K562 (cell line): ENCODE data around the gene OR2H2. TPM values are rescaled to one million over a fixed set of nuclear protein-coding genes. Genes with fewer than 3 reads are reported as not detected.

Experiments
- BDP1 ChIP-seq: IDR thresholded peaks from 3 replicates; pipeline ENCODE4 v1.6.1; 2011; ENCODE audit not compliant: insufficient read length, insufficient read depth
- CC2D1A ChIP-seq: fragments of 450-650 bp; IDR thresholded peaks from 2 replicates; pipeline ENCODE4 v1.6.1; 2017; ENCODE audit warnings: mild to moderate bottlenecking
- DIDO1 ChIP-seq: fragments of 450-650 bp; IDR thresholded peaks from 2 replicates; pipeline ENCODE4 v1.6.1; 2016; ENCODE audit warnings: low read depth, missing biosample characterization, missing genetic modification characterization
- DPF2 ChIP-seq: fragments of 450-650 bp; IDR thresholded peaks from 2 replicates; pipeline ENCODE4 v1.6.1; 2016
- ERF ChIP-seq: fragments of 450-650 bp; formaldehyde crosslinking; IDR thresholded peaks from 2 replicates; pipeline ENCODE4 v1.4.0; 2020; ENCODE audit warnings: mild to moderate bottlenecking, mixed read lengths
- GABPB2 ChIP-seq: fragments of 250-450 bp; sonication (Bioruptor Pico); conservative IDR thresholded peaks from 2 replicates; pipeline ENCODE4 v1.5.1; 2021; ENCODE audit warnings: mild to moderate bottlenecking
- HDAC2 ChIP-seq: fragments of 450-650 bp; IDR thresholded peaks from 2 replicates; pipeline ENCODE4 v1.6.1; 2016; ENCODE audit warnings: mild to moderate bottlenecking
- HDAC6 ChIP-seq: IDR thresholded peaks from 2 replicates; pipeline ENCODE4 v1.6.1; 2012; ENCODE audit warnings: low read depth, mild to moderate bottlenecking, control low read depth, inconsistent platforms, low read length, moderate library complexity
- HNRNPK ChIP-seq: fragments of 200-400 bp; formaldehyde crosslinking; IDR thresholded peaks from one replicate; pipeline ENCODE4 v1.6.1; 2018; ENCODE audit warnings: mild to moderate bottlenecking, low read depth, low read length; ENCODE audit not compliant: poor library complexity, severe bottlenecking
- MXI1 ChIP-seq: IDR thresholded peaks from 2 replicates; pipeline ENCODE4 v1.6.1; 2011; ENCODE audit warnings: low read depth, mild to moderate bottlenecking, improper control_type of control experiment, low read length
- POLR2A ChIP-seq: fragments of 450-650 bp; conservative IDR thresholded peaks from 2 replicates; pipeline ENCODE4 v1.6.1; 2016
- RUNX1 ChIP-seq: sonication (generic); IDR thresholded peaks from 2 replicates; pipeline ENCODE4 v1.6.1; 2016; ENCODE audit warnings: antibody characterized with exemption, low read depth
- SIN3A ChIP-seq, 2 experiments: fragments of 150-350 bp in 1 of 2; IDR thresholded peaks; 2 replicates each; pipeline ENCODE4 v1.6.1; 2011 to 2016; ENCODE audit warnings: borderline replicate concordance in 2 of 2, low read depth in 2 of 2, low read length in 2 of 2, mild to moderate bottlenecking in 2 of 2, moderate library complexity in 2 of 2; ENCODE audit not compliant: control insufficient read depth in 1 of 2
- TSC22D4 ChIP-seq: fragments of 450-650 bp; IDR thresholded peaks from 2 replicates; pipeline ENCODE4 v1.6.1; 2016; ENCODE audit warnings: missing genetic modification characterization, missing biosample characterization, control low read depth
- ZEB2 ChIP-seq: fragments of 450-650 bp; IDR thresholded peaks from 2 replicates; pipeline ENCODE4 v1.6.1; 2016
- ZNF23 ChIP-seq: fragments of 250-450 bp; sonication (Bioruptor Pico); IDR thresholded peaks from 2 replicates; pipeline ENCODE4 v1.4.0; 2020; ENCODE audit warnings: mild to moderate bottlenecking
- ZNF253 ChIP-seq: fragments of 250-450 bp; sonication (Bioruptor Pico); conservative IDR thresholded peaks from 2 replicates; pipeline ENCODE4 v1.6.1; 2021; ENCODE audit warnings: mild to moderate bottlenecking
- ZNF263 ChIP-seq: sonication (generic); formaldehyde crosslinking; IDR thresholded peaks from 2 replicates; pipeline ENCODE4 v1.8.0; 2022; ENCODE audit warnings: mild to moderate bottlenecking, missing genetic modification reagents, borderline replicate concordance
- ZNF75A ChIP-seq: fragments of 450-650 bp; formaldehyde crosslinking; IDR thresholded peaks from 2 replicates; pipeline ENCODE4 v1.4.0; 2020; ENCODE audit warnings: mild to moderate bottlenecking
- ZNF79 ChIP-seq: fragments of 250-450 bp; sonication (Bioruptor Pico); IDR thresholded peaks from 2 replicates; pipeline ENCODE4 v1.4.0; 2020; ENCODE audit warnings: low read depth, mild to moderate bottlenecking, moderate library complexity
- ZZZ3 ChIP-seq: fragments of 450-650 bp; IDR thresholded peaks from 2 replicates; pipeline ENCODE4 v1.6.1; 2016; ENCODE audit warnings: antibody characterized with exemption, mild to moderate bottlenecking, moderate library complexity
- polyA plus RNA-seq, 8 experiments: library from polyadenylated mRNA; depleted of rRNA in 4 of 8; stranded (reverse) in 5 of 8; unstranded in 3 of 8; fragments of >200 nt; fragmentation: Nextera tagmentation in 2 of 8; fragmentation: Illumina TruSeq in 1 of 8; extraction: Ambion mirVana in 2 of 8; extraction: Trizol in 1 of 8; gene quantifications; 2 replicates each; pipeline versions ENCODE4 v1.2.1 to v1.2.3, GENCODE V29; 2011 to 2014; ENCODE audit warnings: inconsistent platforms in 1 of 8, missing spikeins in 1 of 8
- total RNA-seq, 7 experiments: library from RNA; depleted of rRNA in 6 of 7; stranded (reverse); fragments of >200 nt in 6 of 7; fragmentation: Illumina TruSeq in 2 of 7; extraction: Trizol in 2 of 7; gene quantifications; 2 replicates each; pipeline versions ENCODE4 v1.2.1 to v1.2.3, GENCODE V29; 2011 to 2021; ENCODE audit warnings: low replicate concordance in 1 of 7
- TF ChIP-seq, protein P1 (sequence below): fragments of 450-650 bp; IDR thresholded peaks from 2 replicates; pipeline ENCODE4 v1.6.1; 2016; ENCODE audit warnings: missing biosample characterization, missing genetic modification characterization
- TF ChIP-seq, protein P2 (sequence below): sonication (generic); formaldehyde crosslinking; IDR thresholded peaks from 2 replicates; pipeline ENCODE4 v1.8.1; 2022; ENCODE audit warnings: missing genetic modification reagents
- TF ChIP-seq, protein P3 (sequence below): sonication (generic); formaldehyde crosslinking; IDR thresholded peaks from 2 replicates; pipeline ENCODE4 v1.8.1; 2023; ENCODE audit warnings: mild to moderate bottlenecking, missing genetic modification reagents

Gene OR2H2
- total and polyA plus RNA-seq, 9 of the 15 experiments (the other 6 are each of a cell fraction or from before 2014, with no cell fraction given): not detected

DNA sequence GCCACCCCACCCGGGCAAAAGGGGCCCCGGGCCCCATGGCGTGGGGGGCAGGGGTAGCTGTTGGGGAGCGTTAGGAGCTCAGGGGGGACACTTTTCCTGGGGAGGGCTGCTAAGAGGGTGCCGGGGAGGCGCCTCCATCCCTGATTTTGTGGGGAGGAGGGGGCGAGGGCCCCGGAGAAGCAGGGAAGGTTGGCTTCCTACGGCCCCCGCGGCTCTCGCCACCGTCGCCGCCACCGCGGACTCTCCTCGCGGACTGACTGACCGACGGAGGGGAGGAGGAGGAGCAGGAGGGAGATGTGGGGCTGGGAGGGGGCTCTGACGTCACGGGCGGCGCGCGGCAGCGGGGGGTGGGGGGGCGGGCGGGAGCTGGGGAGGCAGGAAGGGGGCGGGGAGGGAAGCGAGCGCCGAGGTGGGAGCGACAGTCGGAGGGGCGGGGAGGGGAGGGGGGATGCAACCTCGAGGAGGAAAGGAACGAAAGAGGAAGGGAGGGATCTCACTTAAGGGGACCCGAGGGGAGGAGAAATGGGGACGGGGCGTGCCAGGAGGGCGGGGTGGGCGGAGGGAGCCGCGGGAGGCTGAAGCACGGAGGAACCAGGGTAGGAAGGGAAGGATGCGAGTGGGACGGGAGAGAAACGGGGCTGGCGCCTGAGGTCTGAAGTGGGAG, 43.0 kb downstream of the OR2H2 start (continued):
- TF ChIP-seq MXI1: no peak
- TF ChIP-seq ERF: no peak
- TF ChIP-seq DIDO1 (tag): no peak
- no peak for TF ChIP-seq HDAC6
- TF ChIP-seq ZNF79: no peak
- TF ChIP-seq POLR2A: peak; percentile 92
- 0 out of 2 replicates have a peak, but pooled peaks have one; percentile 2 for TF ChIP-seq RUNX1
- TF ChIP-seq ZZZ3: no peak
- no peak for TF ChIP-seq HNRNPK
- TF ChIP-seq, protein P1, sequence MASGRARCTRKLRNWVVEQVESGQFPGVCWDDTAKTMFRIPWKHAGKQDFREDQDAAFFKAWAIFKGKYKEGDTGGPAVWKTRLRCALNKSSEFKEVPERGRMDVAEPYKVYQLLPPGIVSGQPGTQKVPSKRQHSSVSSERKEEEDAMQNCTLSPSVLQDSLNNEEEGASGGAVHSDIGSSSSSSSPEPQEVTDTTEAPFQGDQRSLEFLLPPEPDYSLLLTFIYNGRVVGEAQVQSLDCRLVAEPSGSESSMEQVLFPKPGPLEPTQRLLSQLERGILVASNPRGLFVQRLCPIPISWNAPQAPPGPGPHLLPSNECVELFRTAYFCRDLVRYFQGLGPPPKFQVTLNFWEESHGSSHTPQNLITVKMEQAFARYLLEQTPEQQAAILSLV (tag): no peak
- TF ChIP-seq, protein P2, sequence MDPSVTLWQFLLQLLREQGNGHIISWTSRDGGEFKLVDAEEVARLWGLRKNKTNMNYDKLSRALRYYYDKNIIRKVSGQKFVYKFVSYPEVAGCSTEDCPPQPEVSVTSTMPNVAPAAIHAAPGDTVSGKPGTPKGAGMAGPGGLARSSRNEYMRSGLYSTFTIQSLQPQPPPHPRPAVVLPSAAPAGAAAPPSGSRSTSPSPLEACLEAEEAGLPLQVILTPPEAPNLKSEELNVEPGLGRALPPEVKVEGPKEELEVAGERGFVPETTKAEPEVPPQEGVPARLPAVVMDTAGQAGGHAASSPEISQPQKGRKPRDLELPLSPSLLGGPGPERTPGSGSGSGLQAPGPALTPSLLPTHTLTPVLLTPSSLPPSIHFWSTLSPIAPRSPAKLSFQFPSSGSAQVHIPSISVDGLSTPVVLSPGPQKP: no peak
- no peak for TF ChIP-seq HDAC2
- TF ChIP-seq CC2D1A: no peak
- TF ChIP-seq BDP1: no peak
- no peak for TF ChIP-seq ZNF75A (CRISPR knock-in tag)
- peak; percentile 91 for TF ChIP-seq ZNF263 (CRISPR knock-in tag)
- TF ChIP-seq ZNF23 (CRISPR knock-in tag): no peak
- no peak; the same call in 1 of the 2 replicates for TF ChIP-seq DPF2
- TF ChIP-seq, protein P3, sequence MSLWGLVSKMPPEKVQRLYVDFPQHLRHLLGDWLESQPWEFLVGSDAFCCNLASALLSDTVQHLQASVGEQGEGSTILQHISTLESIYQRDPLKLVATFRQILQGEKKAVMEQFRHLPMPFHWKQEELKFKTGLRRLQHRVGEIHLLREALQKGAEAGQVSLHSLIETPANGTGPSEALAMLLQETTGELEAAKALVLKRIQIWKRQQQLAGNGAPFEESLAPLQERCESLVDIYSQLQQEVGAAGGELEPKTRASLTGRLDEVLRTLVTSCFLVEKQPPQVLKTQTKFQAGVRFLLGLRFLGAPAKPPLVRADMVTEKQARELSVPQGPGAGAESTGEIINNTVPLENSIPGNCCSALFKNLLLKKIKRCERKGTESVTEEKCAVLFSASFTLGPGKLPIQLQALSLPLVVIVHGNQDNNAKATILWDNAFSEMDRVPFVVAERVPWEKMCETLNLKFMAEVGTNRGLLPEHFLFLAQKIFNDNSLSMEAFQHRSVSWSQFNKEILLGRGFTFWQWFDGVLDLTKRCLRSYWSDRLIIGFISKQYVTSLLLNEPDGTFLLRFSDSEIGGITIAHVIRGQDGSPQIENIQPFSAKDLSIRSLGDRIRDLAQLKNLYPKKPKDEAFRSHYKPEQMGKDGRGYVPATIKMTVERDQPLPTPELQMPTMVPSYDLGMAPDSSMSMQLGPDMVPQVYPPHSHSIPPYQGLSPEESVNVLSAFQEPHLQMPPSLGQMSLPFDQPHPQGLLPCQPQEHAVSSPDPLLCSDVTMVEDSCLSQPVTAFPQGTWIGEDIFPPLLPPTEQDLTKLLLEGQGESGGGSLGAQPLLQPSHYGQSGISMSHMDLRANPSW (CRISPR knock-in tag): no peak
- no peak for TF ChIP-seq TSC22D4 (tag)
- TF ChIP-seq SIN3A (IDR thresholded peaks at IDR 0.05; ENCODE audit: borderline replicate concordance in 2 of 2, control insufficient read depth in 1 of 2, low read depth in 2 of 2, low read length in 2 of 2): peak in 1 of 2 experiments; percentile 22; a peak in 1 of 4 replicates
- TF ChIP-seq ZEB2: no peak; the same call in 1 of the 2 replicates
- TF ChIP-seq GABPB2: no peak
- TF ChIP-seq ZNF253 (CRISPR knock-in tag): no peak
